Neural progenitor cell (in vitro differentiated cells): ENCODE results near the gene KLRK1.

Source experiments
- EZH2 ChIP-seq: fragments of 200-600 bp; sonication (generic); IDR thresholded peaks from 2 replicates; pipeline ENCODE4 v1.6.1; 2017; ENCODE audit warnings: antibody characterized with exemption, mild to moderate bottlenecking, moderate library complexity
- TF ChIP-seq, protein P1 (sequence below): fragments of 200-600 bp; sonication (generic); IDR thresholded peaks from 2 replicates; pipeline ENCODE4 v1.5.1; 2017; ENCODE audit warnings: antibody characterized with exemption, mild to moderate bottlenecking

GRCh38 chr12:10365696-10366405, 24.0 kb downstream of the KLRK1 start:
- TF ChIP-seq, protein P1, sequence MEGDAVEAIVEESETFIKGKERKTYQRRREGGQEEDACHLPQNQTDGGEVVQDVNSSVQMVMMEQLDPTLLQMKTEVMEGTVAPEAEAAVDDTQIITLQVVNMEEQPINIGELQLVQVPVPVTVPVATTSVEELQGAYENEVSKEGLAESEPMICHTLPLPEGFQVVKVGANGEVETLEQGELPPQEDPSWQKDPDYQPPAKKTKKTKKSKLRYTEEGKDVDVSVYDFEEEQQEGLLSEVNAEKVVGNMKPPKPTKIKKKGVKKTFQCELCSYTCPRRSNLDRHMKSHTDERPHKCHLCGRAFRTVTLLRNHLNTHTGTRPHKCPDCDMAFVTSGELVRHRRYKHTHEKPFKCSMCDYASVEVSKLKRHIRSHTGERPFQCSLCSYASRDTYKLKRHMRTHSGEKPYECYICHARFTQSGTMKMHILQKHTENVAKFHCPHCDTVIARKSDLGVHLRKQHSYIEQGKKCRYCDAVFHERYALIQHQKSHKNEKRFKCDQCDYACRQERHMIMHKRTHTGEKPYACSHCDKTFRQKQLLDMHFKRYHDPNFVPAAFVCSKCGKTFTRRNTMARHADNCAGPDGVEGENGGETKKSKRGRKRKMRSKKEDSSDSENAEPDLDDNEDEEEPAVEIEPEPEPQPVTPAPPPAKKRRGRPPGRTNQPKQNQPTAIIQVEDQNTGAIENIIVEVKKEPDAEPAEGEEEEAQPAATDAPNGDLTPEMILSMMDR: no peak
- TF ChIP-seq EZH2: no peak
